Spleen (tissue), 7 donors: ENCODE measurements around the gene CBL.
A peak's percentile ranks its signal among the peaks of the same experiment; 100 is the strongest.

ENCODE experiments used
- CTCF ChIP-seq, 11 experiments: fragments of 200-600 bp in 7 of 11; fragments of 450-650 bp in 4 of 11; sonication (generic) in 4 of 11; IDR thresholded peaks in 8 of 11; conservative IDR thresholded peaks in 3 of 11; 1 replicate in 7 of 11; 2 replicates in 4 of 11; pipeline versions ENCODE4 v1.4.0 to v1.8.0; 2016 to 2021; ENCODE audit warnings: antibody characterized with exemption in 11 of 11, inconsistent platforms in 4 of 11, mild to moderate bottlenecking in 1 of 11
- POLR2A ChIP-seq, 3 donors: fragments of 450-650 bp; IDR thresholded peaks; one replicate each; pipeline ENCODE4 v1.5.1; 2017; ENCODE audit warnings: antibody characterized with exemption in 3 of 3, mild to moderate bottlenecking in 1 of 3
- donor health status: DM: no; HTN: no; CAD: no; lungs with moderate emphysema.
- donor health status: DM: no; HTN: no; CAD: no.
- donor health status: DM: no; HTN: no; CAD: no.

- TF ChIP-seq CTCF (IDR thresholded peaks at IDR 0.05 in 8 of 11, conservative IDR thresholded peaks at IDR 0.05 in 3 of 11) (peak in 7 of 11 experiments; percentile 41 to 59 (median 51)), POLR2A (IDR thresholded peaks at IDR 0.05) (no peak)
These were observed 78.4 kb downstream of the CBL start for GRCh38 chr11:119284344-119285157.
